ENCODE measurements around the gene FGF10.

FGF10 gene

DNA sequence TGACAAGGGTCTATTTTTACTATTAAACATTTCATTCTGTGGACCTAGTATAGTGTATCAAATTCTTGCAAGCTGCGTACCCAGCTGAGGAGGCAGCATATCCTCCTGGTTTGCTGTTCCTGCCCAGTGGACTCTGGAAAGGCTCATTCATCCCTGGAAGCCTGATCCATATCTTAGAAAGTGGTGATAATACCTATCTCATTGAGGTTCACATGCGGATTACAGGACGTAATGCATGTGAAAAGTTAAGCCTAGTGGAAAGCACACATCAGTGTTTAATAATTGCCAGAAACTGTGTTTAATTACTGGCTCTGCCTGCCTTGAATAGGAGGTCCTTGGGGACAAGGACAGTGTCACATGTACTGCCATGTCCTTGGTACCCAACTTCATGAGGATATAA lies 132.0 kb downstream of the FGF10 start:
- no peak for DNase-seq (ENCODE audit: low read depth)

All from stimulated activated CD8-positive, alpha-beta memory T cell treated with anti-CD3 and anti-CD28 coated beads, Interleukin-12 subunit alpha, Interleukin-12 subunit beta, amount 100 ng/mL, for 1 hour (primary cell).